ENCODE measurements around the gene HIRA. TPM values are rescaled to one million over a fixed set of nuclear protein-coding genes. Genes with fewer than 3 reads are reported as not detected.

HIRA gene
- total and polyA plus RNA-seq, 9 of the 15 experiments (the other 6 are each of a cell fraction or from before 2014, with no cell fraction given) = 0.96 to 132 (median 58.4) TPM

GRCh38 chr22:19319281-19319680, 112.3 kb downstream of the HIRA start:
- no TSS peak for BruUV-seq (replicated peaks)
- no peak overlapping the region for H3K9ac ChIP-seq (ENCODE audit: insufficient read depth in 1 of 2, low read depth in 2 of 2, low read length in 2 of 2)
- intact Hi-C loops (cut with micrococcal nuclease) = no loop called here
- no peaks in the 10 kb centered on the region for H3K4me1 ChIP-seq (replicated peaks in 1 of 2; ENCODE audit: control insufficient read depth in 2 of 2, insufficient read depth in 2 of 2, low read length in 2 of 2)
- H3K36me3 ChIP-seq (ENCODE audit: control insufficient read depth, insufficient read depth, low read length) = no peaks in the 10 kb centered on the region
- H3K27me3 ChIP-seq (ENCODE audit: control insufficient read depth in 2 of 2, insufficient read depth in 2 of 2, low read length in 2 of 2) = peaks cover 0 to 12% of the 10 kb centered on the region in 2 experiments; a peak in 2 of 5 replicates
- no peak for FAIRE-seq
- TF ChIP-seq TBP (optimal IDR thresholded peaks at IDR 0.05; ENCODE audit: low read depth, low read length) = no peak
- TF ChIP-seq ZNF586 (CRISPR knock-in tag; conservative IDR thresholded peaks at IDR 0.05) = no peak
- no peak for TF ChIP-seq HDAC2 (IDR thresholded peaks at IDR 0.05)
- no peak for TF ChIP-seq CCNT2 (IDR thresholded peaks at IDR 0.05; ENCODE audit: borderline replicate concordance, extremely low read depth, insufficient read length, low read depth, low read length)
- no peak for TF ChIP-seq SUPT5H (IDR thresholded peaks at IDR 0.05)
- TF ChIP-seq ZNF76 (CRISPR knock-in tag; IDR thresholded peaks at IDR 0.05; ENCODE audit: borderline replicate concordance) = no peak
- peak; percentile 76; the same call in 1 of the 2 replicates for TF ChIP-seq THRAP3 (IDR thresholded peaks at IDR 0.05; ENCODE audit: borderline replicate concordance)
- TF ChIP-seq KDM4B (IDR thresholded peaks at IDR 0.05; ENCODE audit: borderline replicate concordance in 2 of 2, low read depth in 1 of 2) = no peak; a peak in 1 of 4 replicates
- TF ChIP-seq ZNF121 (CRISPR knock-in tag; conservative IDR thresholded peaks at IDR 0.05) = no peak
- peak; percentile 88 for TF ChIP-seq NR0B1 (IDR thresholded peaks at IDR 0.05; ENCODE audit: partially characterized antibody)
- no peak for TF ChIP-seq STAG1 (CRISPR knock-in tag; IDR thresholded peaks at IDR 0.05; ENCODE audit: borderline replicate concordance)
- TF ChIP-seq JUN (IDR thresholded peaks at IDR 0.05; ENCODE audit: borderline replicate concordance, low read depth, low read length) = no peak
- no peak for TF ChIP-seq JUN (CRISPR knock-in tag; IDR thresholded peaks at IDR 0.05; ENCODE audit: borderline replicate concordance)
- TF ChIP-seq, protein P1, sequence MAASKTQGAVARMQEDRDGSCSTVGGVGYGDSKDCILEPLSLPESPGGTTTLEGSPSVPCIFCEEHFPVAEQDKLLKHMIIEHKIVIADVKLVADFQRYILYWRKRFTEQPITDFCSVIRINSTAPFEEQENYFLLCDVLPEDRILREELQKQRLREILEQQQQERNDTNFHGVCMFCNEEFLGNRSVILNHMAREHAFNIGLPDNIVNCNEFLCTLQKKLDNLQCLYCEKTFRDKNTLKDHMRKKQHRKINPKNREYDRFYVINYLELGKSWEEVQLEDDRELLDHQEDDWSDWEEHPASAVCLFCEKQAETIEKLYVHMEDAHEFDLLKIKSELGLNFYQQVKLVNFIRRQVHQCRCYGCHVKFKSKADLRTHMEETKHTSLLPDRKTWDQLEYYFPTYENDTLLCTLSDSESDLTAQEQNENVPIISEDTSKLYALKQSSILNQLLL (CRISPR knock-in tag; IDR thresholded peaks at IDR 0.05; ENCODE audit: borderline replicate concordance) = no peak
- H3K4me2 ChIP-seq (ENCODE audit: insufficient read depth, low read length) = no peak overlapping the region
- no peak for DNase-seq (ENCODE audit: extremely low read depth in 1 of 4, low spot score in 3 of 4)
- H3K79me2 ChIP-seq (ENCODE audit: control insufficient read depth, insufficient read depth, low read length) = no peaks in the 10 kb centered on the region
- ChIA-PET CTCF (ENCODE audit: low intra/inter-chr PET ratio) (no interaction called here), POLR2A (interaction anchor here (0.6 to 1.1 kb wide), 2 partner anchors 14 to 183 kb away, joined by 3 read pairs; no protein-coding TSS in a partner anchor)
- H2AFZ ChIP-seq (ENCODE audit: low read depth, low read length) = no peak overlapping the region
- no peaks in the 10 kb centered on the region for H3K9me1 ChIP-seq (ENCODE audit: control insufficient read depth, insufficient read depth, low read length)
- peaks cover 26% of the 10 kb centered on the region for H3K9me3 ChIP-seq (replicated peaks; ENCODE audit: control insufficient read depth, insufficient read depth, low read depth, low read length)
- in situ Hi-C loops (cut with MboI) = no loop called here
- no peak overlapping the region for H3K4me3 ChIP-seq
- no peak for ATAC-seq
- H3K27ac ChIP-seq (ENCODE audit: extremely low read depth, low read depth, low read length) = no peak overlapping the region
- no peaks in the 10 kb centered on the region for H4K20me1 ChIP-seq (replicated peaks; ENCODE audit: control insufficient read depth, insufficient read depth, low read length)
